Tibial nerve (tissue), 3 donors: Measurements from ENCODE around the gene RASAL2.
"Not testable (repeated sequence)": the region's sequence is repeated elsewhere in the genome, so short reads cannot be mapped to it uniquely, and the experiment has no call there.

Experiments
- CTCF ChIP-seq, 5 experiments: fragments of 200-600 bp in 3 of 5; fragments of 450-650 bp in 2 of 5; sonication (generic) in 3 of 5; IDR thresholded peaks; one replicate each; pipeline ENCODE4 v1.5.1; 2016 to 2019; ENCODE audit warnings: antibody characterized with exemption in 5 of 5, mild to moderate bottlenecking in 3 of 5, moderate library complexity in 2 of 5
- POLR2A ChIP-seq, 2 donors: fragments of 450-650 bp; IDR thresholded peaks; one replicate each; pipeline ENCODE4 v1.6.1; 2017; ENCODE audit warnings: antibody characterized with exemption in 2 of 2, mild to moderate bottlenecking in 2 of 2, moderate library complexity in 2 of 2

GRCh38 chr1:178208269-178208856 is 114.5 kb downstream of the RASAL2 start:
- TF ChIP-seq POLR2A, CTCF (IDR thresholded peaks at IDR 0.05): not testable (repeated sequence)
